ENCODE measurements around the gene GUCA2B.

GUCA2B gene

DNA sequence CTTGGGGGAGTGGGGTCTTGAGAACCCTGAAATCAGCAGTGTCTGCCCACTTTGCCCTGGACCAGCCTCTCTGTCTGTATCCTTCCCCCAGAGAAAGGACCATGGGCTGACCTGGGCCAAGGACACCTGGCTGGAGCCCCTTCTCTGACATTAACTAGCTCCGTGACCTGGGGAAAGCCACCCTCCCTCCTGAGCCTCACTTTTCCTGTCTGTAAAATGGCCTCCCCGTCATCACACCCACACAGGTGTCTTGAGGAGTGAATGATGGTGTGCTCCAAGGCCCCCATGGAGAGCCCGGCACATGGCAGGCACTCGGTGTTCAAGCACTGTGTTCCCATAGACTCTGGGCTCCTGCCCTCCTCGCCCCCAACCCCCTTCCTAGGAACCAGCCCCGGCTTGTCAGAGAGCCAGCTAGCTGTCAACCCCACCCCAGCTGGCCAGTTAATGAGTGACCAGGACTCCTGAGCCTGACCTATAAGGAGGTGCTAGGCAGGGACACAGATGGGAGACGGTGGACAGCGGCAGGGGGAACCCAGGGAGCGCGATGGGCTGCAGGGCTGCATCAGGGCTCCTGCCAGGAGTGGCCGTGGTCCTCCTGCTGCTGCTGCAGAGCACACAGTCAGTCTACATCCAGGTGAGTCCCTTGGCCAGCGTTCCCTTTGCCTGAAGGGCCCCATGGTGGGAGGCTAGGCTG lies at the start of gene GUCA2B:
Gene GUCA2B, plus strand, starts transcription at position 504 of the 694 bp plus-strand sequence. Its CDS starts 41 bp downstream, at position 545.
- DNase-seq: no peak

DNA sequence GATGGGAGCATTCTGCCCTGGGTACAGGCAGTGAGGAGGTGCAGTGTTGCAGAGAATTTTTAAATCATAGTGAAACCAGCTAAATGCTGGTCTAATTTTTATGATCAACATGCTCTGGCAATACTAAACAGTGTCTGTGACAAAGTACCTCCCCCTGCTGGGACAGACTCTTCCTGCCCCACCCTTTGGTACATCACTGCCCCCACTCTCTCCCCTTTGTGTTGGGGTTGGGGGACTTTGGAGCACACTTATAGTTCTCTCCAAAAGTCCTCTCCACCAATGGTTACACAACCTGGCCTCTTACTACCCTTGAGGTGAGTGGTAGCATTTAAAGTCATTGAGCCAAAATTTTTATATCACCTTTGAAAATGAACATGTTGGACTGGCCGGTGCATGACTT lies 48.2 kb upstream of the GUCA2B start:
- DNase-seq: no peak

DNA sequence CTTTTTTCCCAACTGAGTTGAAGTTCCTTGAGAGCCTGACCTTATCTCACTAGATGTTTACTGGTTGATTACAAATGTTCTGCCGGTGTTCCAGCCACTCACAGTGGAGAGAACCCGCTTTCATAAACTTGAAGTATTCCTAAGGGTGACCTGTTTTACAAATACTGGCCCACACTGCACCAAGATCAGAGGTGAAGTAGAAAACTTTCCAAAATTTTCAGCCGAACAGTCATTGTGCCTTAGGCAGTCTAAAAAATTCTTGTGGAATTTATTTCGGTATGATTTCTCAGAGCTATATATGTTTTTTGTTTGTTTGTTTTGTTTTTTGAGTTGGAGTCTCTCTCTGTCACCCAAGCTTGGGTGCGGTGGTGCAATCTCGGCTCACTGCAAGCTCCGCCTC lies 44.9 kb upstream of the GUCA2B start:
- DNase-seq: no peak

DNA sequence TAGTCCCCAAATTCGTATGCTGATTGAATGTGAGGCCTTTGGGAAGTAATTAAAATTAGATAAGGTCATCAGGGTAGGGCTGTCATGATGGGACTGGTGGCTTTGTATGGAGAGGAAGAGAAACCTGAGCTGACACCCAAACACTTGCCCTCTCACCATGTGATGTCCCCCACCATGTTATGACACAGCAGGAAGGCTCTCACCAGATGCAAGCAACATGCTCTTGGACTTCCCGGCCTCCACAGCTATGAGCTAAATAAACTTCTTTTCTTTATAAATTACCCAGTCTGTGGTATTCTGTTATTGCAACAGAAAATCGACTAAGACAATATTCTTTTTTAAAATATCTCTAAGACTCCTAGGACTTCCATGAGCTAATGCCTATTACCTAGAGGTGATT lies 43.6 kb upstream of the GUCA2B start:
- no peak for DNase-seq

DNA sequence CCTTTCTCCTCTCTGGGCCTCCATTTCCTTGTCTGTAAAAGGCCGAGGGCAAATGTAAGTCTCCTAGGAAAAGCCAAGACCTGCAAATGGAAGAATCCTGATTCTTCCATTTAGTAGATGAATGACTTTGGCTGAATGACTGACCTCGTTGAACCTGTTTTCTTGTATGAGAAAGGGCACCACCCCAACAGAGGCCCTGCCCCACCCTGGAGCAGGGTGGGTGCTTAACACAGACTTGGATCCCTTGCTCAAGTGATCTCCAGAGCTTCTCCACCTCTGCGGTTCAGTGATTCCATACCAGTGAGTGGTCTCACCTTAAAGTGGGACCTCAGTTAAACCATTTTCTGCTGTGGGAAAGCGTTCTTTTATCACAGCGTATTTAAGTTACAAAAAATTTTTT lies 39.0 kb upstream of the GUCA2B start:
- no peak for DNase-seq

DNA sequence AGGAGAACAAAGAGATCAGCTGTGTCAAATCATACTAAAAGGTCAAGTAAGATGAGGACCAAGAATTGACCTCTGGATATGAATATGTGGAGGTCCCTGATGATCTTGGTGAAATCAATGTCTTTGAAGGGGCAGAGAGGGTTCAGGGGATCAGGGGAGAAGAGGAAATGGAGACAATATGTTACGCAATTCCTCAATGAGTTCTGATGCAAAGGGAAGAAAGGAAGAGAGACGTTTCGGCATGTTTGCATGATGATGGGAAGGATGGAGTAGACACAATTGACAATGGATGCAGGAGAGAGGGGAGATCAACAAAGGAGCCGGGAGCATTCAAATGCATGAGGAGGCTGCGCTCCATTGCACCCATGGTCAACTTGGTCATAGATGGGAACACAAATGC lies 36.0 kb upstream of the GUCA2B start:
- no peak for DNase-seq

DNA sequence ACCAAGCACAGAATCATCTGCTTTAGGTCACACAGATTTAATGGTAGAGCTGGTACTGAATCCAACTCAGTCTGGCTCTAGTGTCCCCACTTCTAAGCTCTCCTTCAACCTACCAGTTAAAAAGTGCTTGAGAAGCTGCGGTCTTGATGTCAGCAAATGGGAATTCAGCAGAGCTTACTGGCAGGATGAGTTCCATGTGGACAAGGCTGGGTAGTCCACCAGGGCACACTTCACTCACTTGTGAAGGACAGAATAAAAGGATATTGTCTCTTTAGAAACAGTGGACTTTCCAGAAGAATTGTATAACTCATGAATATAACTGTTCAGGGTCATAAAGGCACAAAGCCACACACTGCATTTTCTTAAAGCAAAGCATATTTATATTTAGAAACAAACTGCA lies 35.1 kb upstream of the GUCA2B start:
- no peak for DNase-seq

DNA sequence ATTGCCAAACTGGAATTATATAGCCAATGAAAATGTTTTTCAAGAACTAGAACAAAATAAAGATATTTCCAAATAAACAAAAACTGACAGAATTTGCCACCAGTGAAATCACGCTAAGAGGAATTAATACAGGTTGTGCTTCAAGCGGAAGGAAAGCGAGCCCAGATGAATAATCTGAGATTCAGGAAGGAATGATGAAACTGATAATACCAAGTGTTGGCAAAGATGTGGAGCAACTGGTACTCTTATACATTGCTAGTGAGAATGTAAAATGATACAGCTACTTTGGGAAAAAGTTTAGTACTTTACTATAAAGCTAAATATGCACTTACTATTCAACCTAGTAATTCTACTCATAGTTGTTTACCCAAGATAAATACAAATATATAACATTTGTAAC lies 30.8 kb upstream of the GUCA2B start:
- no peak for DNase-seq

DNA sequence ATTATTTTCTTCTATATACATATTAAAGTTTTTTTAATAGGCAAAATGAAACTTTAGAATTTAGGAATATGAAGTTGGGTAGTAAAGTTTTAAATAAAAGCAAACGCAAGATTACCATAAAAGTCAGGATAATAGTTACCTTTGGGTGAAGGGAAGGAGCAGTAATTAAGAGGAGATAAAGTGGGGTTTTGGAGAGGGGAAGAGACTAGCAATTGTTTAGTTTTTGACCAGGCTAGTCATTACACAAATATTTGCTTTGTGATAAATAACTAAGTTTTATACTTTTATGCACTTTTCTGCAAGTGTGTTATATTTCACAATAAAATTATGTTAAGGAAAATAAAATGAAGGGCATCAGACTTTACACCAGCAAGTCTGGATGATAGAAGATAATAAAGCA lies 27.7 kb upstream of the GUCA2B start:
- no peak for DNase-seq

DNA sequence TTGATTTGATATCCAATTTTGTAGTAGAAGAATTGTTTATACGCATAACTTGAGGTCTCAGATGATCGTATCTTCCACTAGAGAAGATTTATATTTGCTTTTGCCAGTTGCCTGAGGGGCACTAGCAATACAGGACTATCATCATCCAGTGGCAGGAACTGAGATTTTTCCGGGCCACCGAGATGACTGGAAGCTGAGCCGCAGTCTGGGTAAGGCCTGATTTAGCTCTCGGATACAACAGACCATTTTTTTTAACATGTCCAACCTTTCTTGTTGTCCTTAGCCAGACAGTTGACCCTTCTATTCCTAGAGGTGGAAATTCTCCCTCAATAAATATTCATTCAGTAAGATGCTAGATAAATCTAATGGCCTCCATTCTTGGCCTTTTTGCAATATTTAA lies 25.4 kb upstream of the GUCA2B start:
- no peak for DNase-seq

DNA sequence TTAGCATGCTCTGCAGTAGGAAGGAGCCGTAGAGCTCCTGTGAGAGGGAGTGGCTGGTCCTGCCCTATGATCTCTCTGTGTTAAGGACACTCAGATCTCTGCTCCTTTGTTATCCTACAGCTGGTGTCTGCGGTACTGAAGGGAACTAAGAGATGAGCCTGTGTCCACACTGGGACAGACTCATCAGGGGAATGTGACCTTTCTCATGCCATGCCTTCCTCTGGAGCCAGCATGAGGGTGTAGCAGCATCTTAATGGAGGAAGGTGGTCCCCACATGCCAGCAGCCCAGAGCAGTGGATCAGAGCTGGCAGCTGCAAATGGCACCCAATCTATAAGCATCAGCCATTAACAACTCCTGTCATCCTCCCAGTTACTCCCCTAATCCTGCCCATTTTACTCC lies 24.7 kb upstream of the GUCA2B start:
- no peak for DNase-seq

DNA sequence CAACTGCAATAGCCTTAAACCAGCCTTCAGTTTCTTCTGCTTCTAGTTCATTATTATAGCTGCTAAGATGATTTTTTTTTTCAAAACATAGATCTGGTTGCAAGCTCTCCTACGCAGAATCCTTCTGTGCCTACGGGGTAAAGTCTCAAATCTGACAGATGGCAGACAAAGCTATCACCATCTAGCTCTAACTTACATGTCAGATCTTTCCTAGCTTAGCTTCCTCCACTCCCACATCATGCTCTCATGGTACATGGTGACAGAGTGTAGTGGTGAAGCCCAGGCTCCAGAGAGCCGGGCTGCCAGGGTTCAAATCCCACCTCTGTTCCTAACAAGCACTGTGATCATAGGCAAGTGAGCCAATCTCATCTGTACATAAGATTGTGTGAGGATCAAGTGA lies 24.2 kb upstream of the GUCA2B start:
- no peak for DNase-seq

DNA sequence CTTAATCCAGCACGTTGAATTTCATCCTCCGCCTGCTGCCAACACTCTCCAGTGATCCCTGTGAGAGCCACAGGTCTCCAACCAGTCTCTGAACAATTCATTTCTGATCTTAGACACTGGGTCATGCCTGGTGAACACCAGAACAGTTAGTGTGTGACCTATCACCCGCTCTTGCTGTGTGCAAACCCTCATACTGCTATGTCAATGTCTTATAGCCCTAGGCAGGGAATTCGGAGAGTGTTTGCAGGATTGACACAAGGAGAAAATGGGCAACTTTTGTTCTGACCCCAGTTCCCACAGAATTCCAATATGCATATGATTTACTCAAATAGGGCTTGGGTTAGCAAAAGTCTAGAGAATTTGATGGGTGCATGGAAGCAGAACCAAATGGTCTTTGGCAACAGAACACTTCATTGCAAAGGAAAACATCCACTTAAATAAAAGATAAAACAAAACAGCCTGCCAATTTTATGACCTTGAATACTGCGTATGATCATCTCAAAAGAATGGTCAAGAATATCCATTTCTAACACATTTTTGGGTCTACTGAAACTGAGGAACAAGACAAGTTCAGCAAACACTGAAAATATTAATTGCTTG lies 23.0 kb upstream of the GUCA2B start:
- no peak for DNase-seq

DNA sequence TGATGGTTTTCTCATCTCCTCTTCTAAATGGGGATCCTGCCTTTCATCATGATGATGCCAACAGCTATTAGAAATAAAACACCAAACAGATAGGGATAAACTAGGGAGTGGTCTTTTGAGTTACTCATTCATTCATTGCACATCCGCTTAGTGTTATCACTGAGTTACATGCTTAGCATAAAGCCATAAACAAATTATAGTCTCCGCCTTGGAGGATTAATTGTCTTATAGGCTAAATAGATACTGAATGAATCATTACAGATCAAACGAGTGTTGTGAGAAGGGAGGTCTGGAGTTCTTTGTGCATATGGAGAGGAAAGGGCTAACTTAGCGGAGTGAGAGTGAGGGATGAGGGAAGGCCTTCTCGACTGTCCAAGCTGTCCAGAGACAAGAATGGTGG lies 19.8 kb upstream of the GUCA2B start:
- DNase-seq: no peak

DNA sequence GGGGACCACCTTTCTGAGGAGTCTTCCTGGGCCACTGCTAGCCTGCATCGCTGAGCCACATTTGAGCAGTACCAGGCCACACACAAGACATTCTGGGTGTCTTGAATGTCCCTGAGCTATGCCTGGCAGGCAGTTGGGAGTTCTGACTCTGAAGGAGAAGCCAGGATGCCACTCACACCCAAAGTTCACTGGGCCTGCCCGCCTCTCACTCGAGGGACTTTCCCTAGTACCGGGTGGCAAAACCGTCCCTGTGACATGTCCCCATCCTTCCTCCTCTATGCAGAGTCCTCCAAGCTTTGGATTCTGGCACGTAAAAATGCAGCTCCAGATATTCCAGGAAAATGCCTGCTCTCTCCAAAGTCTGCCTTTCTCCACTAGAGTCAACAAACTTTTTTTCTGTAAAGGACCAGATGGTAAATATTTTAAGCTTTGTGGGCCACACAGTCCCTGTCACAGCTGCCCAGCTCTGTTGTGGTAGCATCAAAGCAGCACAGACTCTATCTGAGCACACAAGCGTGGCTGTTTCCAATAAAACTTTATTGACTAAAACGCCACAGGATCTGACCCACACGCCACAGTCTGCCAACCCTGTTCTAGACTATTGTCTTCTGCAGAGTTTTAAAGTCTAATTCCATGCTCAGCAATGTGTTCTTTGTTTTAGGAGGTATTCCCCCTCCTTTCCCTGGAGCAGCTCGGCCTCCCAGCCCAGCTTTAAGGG lies 19.2 kb upstream of the GUCA2B start:
- DNase-seq: no peak

DNA sequence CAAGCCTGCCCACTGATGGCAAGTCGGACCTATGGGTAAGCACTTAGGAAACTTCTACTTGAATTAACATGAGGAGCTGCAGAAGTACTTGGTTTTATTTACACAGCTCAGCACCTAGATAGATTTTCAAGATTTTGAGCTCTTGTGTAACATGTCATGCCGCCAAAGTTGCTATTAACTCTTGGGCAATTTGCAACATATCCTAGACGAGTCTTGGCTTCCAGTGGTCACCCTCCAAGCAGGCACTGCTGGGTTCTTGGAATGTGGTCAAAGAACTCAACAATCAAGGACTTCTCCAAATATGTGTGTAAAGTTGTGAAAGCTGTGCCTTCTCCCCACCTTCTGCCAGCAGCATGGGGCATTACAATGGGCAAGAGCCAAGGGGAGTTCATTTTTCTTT lies 17.8 kb upstream of the GUCA2B start:
- DNase-seq: no peak

DNA sequence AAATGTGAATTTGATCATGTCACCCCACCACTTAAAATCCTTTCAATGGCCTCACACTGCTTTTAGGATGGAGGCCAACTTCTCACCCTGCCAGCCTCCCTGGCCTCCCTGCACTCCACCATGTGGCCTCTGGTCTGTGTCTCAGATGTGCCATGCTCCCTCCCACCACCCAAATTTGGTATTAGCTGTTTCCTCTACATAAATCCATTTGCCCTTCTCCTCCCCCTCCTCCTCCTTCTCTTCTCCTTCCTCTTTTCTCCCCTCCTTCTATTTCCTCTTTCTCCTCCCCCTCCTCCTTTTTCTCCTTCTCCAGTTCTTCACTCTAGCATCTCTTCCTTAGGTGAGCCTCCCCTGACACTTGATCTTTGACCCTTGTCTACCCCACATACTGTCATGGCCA lies 16.7 kb upstream of the GUCA2B start:
- DNase-seq: no peak

DNA sequence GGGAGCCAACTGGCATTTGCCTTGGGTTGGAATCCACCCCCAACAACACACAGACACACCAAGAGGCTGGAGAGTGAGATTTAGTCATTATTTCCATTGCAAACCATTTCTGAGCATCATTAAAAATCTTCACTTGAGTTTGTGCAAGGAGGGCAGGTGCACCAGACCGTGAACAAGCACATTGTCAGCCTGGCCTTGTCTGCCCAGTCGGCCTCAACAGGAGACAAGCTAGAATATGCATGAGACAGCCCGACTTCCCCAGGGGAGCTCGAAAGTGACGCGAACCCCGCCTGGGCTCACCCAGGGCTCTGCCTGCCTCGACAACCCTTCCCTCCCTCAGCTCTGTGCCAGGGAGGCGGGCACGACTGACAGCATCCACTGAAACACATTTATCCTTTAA lies 15.4 kb upstream of the GUCA2B start:
- no peak for DNase-seq

DNA sequence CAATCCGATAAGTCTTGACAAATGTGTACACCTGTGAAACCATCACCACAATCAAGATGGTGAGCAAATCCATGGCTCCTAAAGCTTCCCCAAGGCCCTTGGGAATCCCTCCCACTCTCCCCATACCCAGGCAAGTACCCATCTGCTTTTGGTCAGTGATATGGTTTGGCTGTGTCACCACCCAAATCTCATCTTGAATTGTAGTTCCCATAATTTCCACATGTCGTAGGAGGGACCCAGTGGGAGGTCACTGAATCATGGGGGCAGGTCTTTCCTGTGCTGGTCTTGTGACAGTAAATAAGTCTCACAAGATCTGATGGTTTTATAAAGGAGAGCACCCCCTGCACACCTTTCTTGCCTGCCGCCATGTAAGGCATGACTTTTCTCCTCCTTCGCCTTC lies 14.6 kb upstream of the GUCA2B start:
- no peak for DNase-seq

DNA sequence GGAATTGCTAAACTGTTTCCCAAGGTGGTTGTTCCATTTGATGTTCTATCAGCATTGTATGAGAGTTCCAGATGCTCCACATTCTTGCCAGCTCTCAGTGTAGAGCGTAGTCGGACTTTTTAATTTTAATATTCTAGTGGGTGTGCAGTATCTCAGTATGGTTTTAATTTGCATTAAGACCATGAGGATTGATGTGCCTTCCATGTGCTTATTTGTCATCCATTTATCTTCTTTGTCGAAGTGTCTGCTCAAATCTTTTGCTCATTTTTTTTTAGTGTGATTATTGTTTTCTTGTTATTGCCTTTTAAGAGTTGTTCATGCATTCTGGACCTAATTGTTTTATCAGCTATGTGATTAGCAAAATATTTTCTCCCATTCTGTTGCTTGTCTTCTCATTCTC lies 13.8 kb upstream of the GUCA2B start:
- no peak for DNase-seq

DNA sequence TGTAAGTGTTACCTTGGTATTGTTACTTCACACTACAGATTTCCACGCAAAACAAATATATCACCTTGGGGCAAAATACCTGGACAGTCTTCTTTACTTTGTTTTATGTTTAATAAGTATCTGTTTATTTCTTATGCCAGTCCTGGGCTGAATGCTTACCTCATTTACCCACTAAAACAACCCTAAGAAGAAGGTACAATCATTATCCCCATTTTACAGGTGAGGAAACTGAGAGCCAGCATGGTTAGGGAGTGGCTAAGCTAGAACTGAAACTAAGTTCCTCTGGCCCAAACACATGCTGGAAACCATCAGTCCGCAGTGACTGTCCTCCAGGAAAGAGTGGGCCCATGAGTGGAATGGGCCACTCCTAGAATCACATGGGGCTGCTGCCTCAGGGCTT lies 13.0 kb upstream of the GUCA2B start:
- DNase-seq: no peak

DNA sequence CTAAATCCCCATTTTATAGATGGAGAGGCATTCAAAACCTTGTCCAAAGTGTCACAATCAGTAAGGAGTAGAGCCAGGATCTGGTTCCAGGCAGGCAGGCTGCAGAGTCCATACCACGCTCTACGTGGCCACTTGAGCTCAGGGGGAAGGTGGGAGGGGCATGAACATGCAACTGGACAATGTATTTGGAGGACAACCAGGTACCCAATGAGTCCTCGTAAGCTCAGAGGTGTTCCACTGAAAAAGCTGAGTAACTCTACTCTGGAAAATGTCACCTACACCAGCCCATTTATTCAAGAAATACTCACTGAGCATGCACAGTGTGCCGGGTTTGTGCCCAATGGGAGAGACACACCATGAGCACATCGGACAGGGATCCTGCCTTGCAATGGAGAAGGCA lies 11.2 kb upstream of the GUCA2B start:
- DNase-seq: no peak

DNA sequence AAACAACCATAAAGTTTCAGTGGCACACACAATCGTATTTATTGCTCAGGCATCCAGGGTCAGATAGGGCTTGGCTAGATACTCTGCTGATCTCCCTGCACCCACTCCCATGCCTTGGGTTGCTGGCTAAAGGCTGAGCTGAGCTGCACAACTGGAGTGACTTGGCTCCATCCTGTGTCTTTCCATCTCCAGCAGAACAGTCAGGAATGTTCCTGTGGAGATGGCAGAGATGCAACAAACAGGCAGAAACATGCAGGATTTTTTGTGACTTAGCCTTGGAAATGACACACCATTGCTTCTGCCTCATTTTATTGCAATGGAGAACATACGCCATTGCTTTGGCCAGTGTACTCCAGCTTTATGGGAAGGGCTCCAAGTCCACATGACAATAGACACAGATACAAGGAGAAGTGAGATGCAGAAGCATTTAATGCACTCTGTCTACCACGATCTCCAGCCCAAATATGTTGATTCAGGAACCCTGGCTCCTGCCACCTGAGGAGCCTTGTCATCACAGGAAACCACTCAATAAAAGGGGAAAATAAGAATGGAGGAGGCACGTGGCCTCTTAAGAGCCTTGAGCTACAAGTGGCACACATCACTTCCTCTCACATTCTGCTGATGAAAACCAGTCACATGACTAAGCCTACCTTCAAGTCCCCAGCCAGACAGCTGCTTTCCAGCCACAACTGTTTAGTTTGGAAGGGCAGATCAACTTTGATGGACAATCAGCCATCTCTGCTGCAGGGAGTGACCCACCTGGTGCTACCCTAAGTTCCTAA lies 10.1 kb upstream of the GUCA2B start:
- no peak for DNase-seq
